Progenitor cell of endocrine pancreas (in vitro differentiated cells): ENCODE data around the gene PRDM1. TPM values are rescaled to one million over a fixed set of nuclear protein-coding genes. Genes with fewer than 3 reads are reported as not detected.

Experiments used
- DNase-seq: peaks from one replicate; pipeline ENCODE4 v3.0.0; 2021; ENCODE audit warnings: low spot score; ENCODE audit not compliant: unreplicated experiment
- H3K27ac Mint-ChIP-seq: 2 replicates; pipeline ENCODE4 v1.8.0; 2021; ENCODE audit warnings: mild to moderate bottlenecking, moderate library complexity, mixed read lengths
- H3K27me3 Mint-ChIP-seq: 2 replicates; pipeline ENCODE4 v1.8.0; 2021; ENCODE audit warnings: mixed read lengths
- H3K36me3 Mint-ChIP-seq: 2 replicates; pipeline ENCODE4 v1.8.0; 2022; ENCODE audit warnings: mixed read lengths; ENCODE audit not compliant: insufficient read depth
- H3K4me1 Mint-ChIP-seq: 2 replicates; pipeline ENCODE4 v1.8.0; 2021; ENCODE audit warnings: low read depth, mixed read lengths
- H3K4me3 Mint-ChIP-seq: 2 replicates; pipeline ENCODE4 v1.8.0; 2021; ENCODE audit warnings: low read depth, mild to moderate bottlenecking, moderate library complexity, mixed read lengths
- H3K9me3 Mint-ChIP-seq: 2 replicates; pipeline ENCODE4 v1.8.0; 2021; ENCODE audit warnings: low read depth, mixed read lengths
- CTCF ChIP-seq: fragments of 200-600 bp; sonication (generic); IDR thresholded peaks from one replicate; pipeline ENCODE4 v1.5.0; 2021; ENCODE audit warnings: antibody characterized with exemption, mild to moderate bottlenecking; ENCODE audit not compliant: unreplicated experiment
- total RNA-seq: library from RNA; stranded (reverse); gene quantifications from 2 replicates; pipeline ENCODE4 v1.2.1, GENCODE V29; 2021

PRDM1 gene
- total RNA-seq, 1 donor from 2014 or later: 4.3 TPM

DNA sequence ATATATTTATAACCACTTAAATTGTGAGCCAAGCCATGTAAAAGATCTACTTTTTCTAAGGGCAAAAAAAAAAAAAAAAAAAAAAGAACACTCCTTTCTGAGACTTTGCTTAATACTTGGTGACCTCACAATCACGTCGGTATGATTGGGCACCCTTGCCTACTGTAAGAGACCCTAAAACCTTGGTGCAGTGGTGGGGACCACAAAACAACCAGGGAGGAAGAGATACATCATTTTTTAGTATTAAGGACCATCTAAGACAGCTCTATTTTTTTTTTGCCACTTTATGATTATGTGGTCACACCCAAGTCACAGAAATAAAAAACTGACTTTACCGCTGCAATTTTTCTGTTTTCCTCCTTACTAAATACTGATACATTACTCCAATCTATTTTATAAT lies 22.9 kb downstream of the PRDM1 start:
- H3K9me3 Mint-ChIP-seq: no peaks in the 10 kb centered on the region
- TF ChIP-seq CTCF: no peak
- peaks cover 5% of the 10 kb centered on the region for H3K36me3 Mint-ChIP-seq
- no peak overlapping the region for H3K27ac Mint-ChIP-seq
- H3K4me1 Mint-ChIP-seq: no peaks in the 10 kb centered on the region
- no peak for DNase-seq
- H3K27me3 Mint-ChIP-seq: peaks cover 22% of the 10 kb centered on the region
- no peak overlapping the region for H3K4me3 Mint-ChIP-seq

- no peak overlapping the region for H3K27ac Mint-ChIP-seq
- no peaks in the 10 kb centered on the region for H3K9me3 Mint-ChIP-seq
- no peaks in the 10 kb centered on the region for H3K4me1 Mint-ChIP-seq
- H3K27me3 Mint-ChIP-seq: peaks cover 29% of the 10 kb centered on the region
- peaks cover 5% of the 10 kb centered on the region for H3K36me3 Mint-ChIP-seq
- TF ChIP-seq CTCF: no peak
- no peak overlapping the region for H3K4me3 Mint-ChIP-seq
- DNase-seq: no peak
Observed at GRCh38 chr6:106110164-106110826, 24.2 kb downstream of the PRDM1 start.

- DNase-seq: no peak
- H3K27ac Mint-ChIP-seq: no peak overlapping the region
- no peaks in the 10 kb centered on the region for H3K36me3 Mint-ChIP-seq
- TF ChIP-seq CTCF: no peak
- H3K4me1 Mint-ChIP-seq: no peaks in the 10 kb centered on the region
- H3K9me3 Mint-ChIP-seq: no peaks in the 10 kb centered on the region
- no peak overlapping the region for H3K4me3 Mint-ChIP-seq
- peaks cover 31% of the 10 kb centered on the region for H3K27me3 Mint-ChIP-seq
Observed at GRCh38 chr6:106112433-106112832, 26.3 kb downstream of the PRDM1 start.

DNA sequence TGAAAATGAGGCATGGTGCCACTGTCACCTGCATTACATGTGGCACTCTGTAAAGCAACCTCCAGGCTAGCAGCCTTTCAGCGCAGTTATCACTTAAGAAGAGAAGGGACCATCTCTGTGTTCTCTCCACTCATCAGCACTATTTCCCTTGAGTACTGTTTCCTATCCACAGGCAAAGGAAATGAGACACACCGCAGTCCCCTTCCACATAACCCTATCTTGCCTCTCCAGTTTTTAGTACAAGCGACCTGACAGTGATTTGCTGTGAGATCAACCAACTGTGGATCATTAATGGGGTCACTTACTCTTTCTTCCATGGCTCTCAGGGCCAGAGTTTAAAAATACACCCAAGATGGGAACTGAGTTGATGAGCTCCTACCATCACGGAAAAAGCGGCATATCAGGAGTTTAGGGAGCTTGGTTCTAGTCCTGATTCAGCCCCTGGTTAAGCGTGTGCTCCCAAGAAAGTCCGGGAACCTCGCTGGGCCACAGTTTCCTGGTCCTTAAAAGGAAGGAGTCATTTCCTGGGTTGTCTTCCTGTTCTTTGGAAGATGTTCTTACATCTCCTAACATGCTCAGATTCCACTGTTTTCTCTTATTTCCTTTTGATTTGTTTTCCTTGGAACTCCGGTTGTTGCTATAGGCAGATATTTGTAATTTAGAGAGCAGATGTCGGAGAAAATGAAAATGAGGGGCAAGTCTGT lies 27.3 kb downstream of the PRDM1 start:
- H3K4me3 Mint-ChIP-seq: no peak overlapping the region
- no peak for TF ChIP-seq CTCF
- DNase-seq: no peak
- H3K27me3 Mint-ChIP-seq: peaks cover 31% of the 10 kb centered on the region
- H3K4me1 Mint-ChIP-seq: no peaks in the 10 kb centered on the region
- H3K36me3 Mint-ChIP-seq: no peaks in the 10 kb centered on the region
- no peak overlapping the region for H3K27ac Mint-ChIP-seq
- H3K9me3 Mint-ChIP-seq: no peaks in the 10 kb centered on the region

GRCh38 chr6:106114492-106114891 lies 28.4 kb downstream of the PRDM1 start:
- Mint-ChIP-seq H3K9me3 (no peaks in the 10 kb centered on the region), H3K4me1 (peaks cover 3% of the 10 kb centered on the region), H3K36me3 (no peaks in the 10 kb centered on the region), H3K27ac (no peak overlapping the region), H3K4me3 (no peak overlapping the region), H3K27me3 (peaks cover 31% of the 10 kb centered on the region)
- no peak for TF ChIP-seq CTCF
- DNase-seq: no peak
